ENCODE measurements around the gene PDE4D.
A peak's percentile ranks its signal among the peaks of the same experiment; 100 is the strongest.

Gene PDE4D

GRCh38 chr5:59783264-59783663 is 110.3 kb downstream of the PDE4D start:
- H3K36me3 ChIP-seq (ENCODE audit: control insufficient read depth in 1 of 2, insufficient read depth in 2 of 2, low read length in 2 of 2) = no peaks in the 10 kb centered on the region
- no peaks in the 10 kb centered on the region for H3K4me1 ChIP-seq (ENCODE audit: control insufficient read depth in 1 of 2, insufficient read depth in 2 of 2, low read length in 2 of 2)
- H3K27me3 ChIP-seq (ENCODE audit: low read depth, low read length) = no peaks in the 10 kb centered on the region
- H3K27ac ChIP-seq (ENCODE audit: low read length) = no peak overlapping the region
- H3K9me3 ChIP-seq (ENCODE audit: control insufficient read depth in 1 of 2, low read length in 2 of 2) = no peaks in the 10 kb centered on the region
- H3K4me3 ChIP-seq (ENCODE audit: low read depth in 1 of 2, low read length in 2 of 2) = no peak overlapping the region

- Histone ChIP-seq H3K36me3 (ENCODE audit: control insufficient read depth in 1 of 2, insufficient read depth in 2 of 2, low read length in 2 of 2) (no peaks in the 10 kb centered on the region), H3K4me1 (ENCODE audit: control insufficient read depth in 1 of 2, insufficient read depth in 2 of 2, low read length in 2 of 2) (no peaks in the 10 kb centered on the region), H3K27ac (ENCODE audit: low read length) (no peak overlapping the region), H3K4me3 (ENCODE audit: low read depth in 1 of 2, low read length in 2 of 2) (no peak overlapping the region), H3K9me3 (ENCODE audit: control insufficient read depth in 1 of 2, low read length in 2 of 2) (no peaks in the 10 kb centered on the region), H3K27me3 (ENCODE audit: low read depth, low read length) (no peaks in the 10 kb centered on the region)
These were observed 110.7 kb downstream of the PDE4D start for GRCh38 chr5:59782856-59783255.

- Histone ChIP-seq H3K27me3 (ENCODE audit: low read depth, low read length) (no peaks in the 10 kb centered on the region), H3K9me3 (ENCODE audit: control insufficient read depth in 1 of 2, low read length in 2 of 2) (no peaks in the 10 kb centered on the region), H3K36me3 (ENCODE audit: control insufficient read depth in 1 of 2, insufficient read depth in 2 of 2, low read length in 2 of 2) (no peaks in the 10 kb centered on the region), H3K4me3 (ENCODE audit: low read depth in 1 of 2, low read length in 2 of 2) (no peak overlapping the region), H3K27ac (ENCODE audit: low read length) (no peak overlapping the region), H3K4me1 (ENCODE audit: control insufficient read depth in 1 of 2, insufficient read depth in 2 of 2, low read length in 2 of 2) (no peaks in the 10 kb centered on the region)
These were observed 114.1 kb downstream of the PDE4D start for GRCh38 chr5:59779453-59779852.

- H3K27me3 ChIP-seq (ENCODE audit: low read depth, low read length) = no peaks in the 10 kb centered on the region
- no peak overlapping the region for H3K27ac ChIP-seq (ENCODE audit: low read length)
- no peaks in the 10 kb centered on the region for H3K36me3 ChIP-seq (ENCODE audit: control insufficient read depth in 1 of 2, insufficient read depth in 2 of 2, low read length in 2 of 2)
These were observed 116.5 kb downstream of the PDE4D start for GRCh38 chr5:59777028-59777427.

GRCh38 chr5:59773294-59773693 is 120.2 kb downstream of the PDE4D start:
- H3K9me3 ChIP-seq (ENCODE audit: control insufficient read depth in 1 of 2, low read length in 2 of 2) = no peaks in the 10 kb centered on the region
- H3K4me3 ChIP-seq (ENCODE audit: low read depth in 1 of 2, low read length in 2 of 2) = no peak overlapping the region
- no peaks in the 10 kb centered on the region for H3K27me3 ChIP-seq (ENCODE audit: low read depth, low read length)
- peaks cover 7 to 13% of the 10 kb centered on the region in 2 donors for H3K4me1 ChIP-seq (ENCODE audit: control insufficient read depth in 1 of 2, insufficient read depth in 2 of 2, low read length in 2 of 2)
- H3K27ac ChIP-seq (ENCODE audit: low read length) = no peak overlapping the region
- H3K36me3 ChIP-seq (ENCODE audit: control insufficient read depth in 1 of 2, insufficient read depth in 2 of 2, low read length in 2 of 2) = no peaks in the 10 kb centered on the region

More at GRCh38 chr5:59777028-59777427, 116.5 kb downstream of the PDE4D start:
- H3K4me3 ChIP-seq (ENCODE audit: low read depth in 1 of 2, low read length in 2 of 2) = no peak overlapping the region
- no peaks in the 10 kb centered on the region for H3K9me3 ChIP-seq (ENCODE audit: control insufficient read depth in 1 of 2, low read length in 2 of 2)
- peaks cover 0 to 4% of the 10 kb centered on the region in 2 donors for H3K4me1 ChIP-seq (ENCODE audit: control insufficient read depth in 1 of 2, insufficient read depth in 2 of 2, low read length in 2 of 2)

- no peak overlapping the region for H3K4me3 ChIP-seq (ENCODE audit: low read depth in 1 of 2, low read length in 2 of 2)
- H3K36me3 ChIP-seq (ENCODE audit: control insufficient read depth in 1 of 2, insufficient read depth in 2 of 2, low read length in 2 of 2) = no peaks in the 10 kb centered on the region
- H3K27ac ChIP-seq (ENCODE audit: low read length) = no peak overlapping the region
- peaks cover 10 to 13% of the 10 kb centered on the region in 2 donors for H3K4me1 ChIP-seq (ENCODE audit: control insufficient read depth in 1 of 2, insufficient read depth in 2 of 2, low read length in 2 of 2)
- H3K27me3 ChIP-seq (ENCODE audit: low read depth, low read length) = no peaks in the 10 kb centered on the region
- H3K9me3 ChIP-seq (ENCODE audit: control insufficient read depth in 1 of 2, low read length in 2 of 2) = no peaks in the 10 kb centered on the region
These were observed 120.8 kb downstream of the PDE4D start for GRCh38 chr5:59772757-59773156.

GRCh38 chr5:59772206-59772605 is 121.3 kb downstream of the PDE4D start:
- Histone ChIP-seq H3K9me3 (ENCODE audit: control insufficient read depth in 1 of 2, low read length in 2 of 2) (no peaks in the 10 kb centered on the region), H3K4me3 (ENCODE audit: low read depth in 1 of 2, low read length in 2 of 2) (no peak overlapping the region), H3K36me3 (ENCODE audit: control insufficient read depth in 1 of 2, insufficient read depth in 2 of 2, low read length in 2 of 2) (no peaks in the 10 kb centered on the region), H3K4me1 (ENCODE audit: control insufficient read depth in 1 of 2, insufficient read depth in 2 of 2, low read length in 2 of 2) (peaks cover 10 to 13% of the 10 kb centered on the region in 2 donors), H3K27me3 (ENCODE audit: low read depth, low read length) (no peaks in the 10 kb centered on the region), H3K27ac (ENCODE audit: low read length) (no peak overlapping the region)

GRCh38 chr5:59770953-59771352 is 122.6 kb downstream of the PDE4D start:
- H3K27ac ChIP-seq (ENCODE audit: low read length) = no peak overlapping the region
- no peak overlapping the region for H3K4me3 ChIP-seq (ENCODE audit: low read depth in 1 of 2, low read length in 2 of 2)
- no peaks in the 10 kb centered on the region for H3K9me3 ChIP-seq (ENCODE audit: control insufficient read depth in 1 of 2, low read length in 2 of 2)
- no peaks in the 10 kb centered on the region for H3K36me3 ChIP-seq (ENCODE audit: control insufficient read depth in 1 of 2, insufficient read depth in 2 of 2, low read length in 2 of 2)
- no peaks in the 10 kb centered on the region for H3K27me3 ChIP-seq (ENCODE audit: low read depth, low read length)
- peaks cover 10 to 13% of the 10 kb centered on the region in 2 donors for H3K4me1 ChIP-seq (ENCODE audit: control insufficient read depth in 1 of 2, insufficient read depth in 2 of 2, low read length in 2 of 2)

- Histone ChIP-seq H3K9me3 (ENCODE audit: control insufficient read depth in 1 of 2, low read length in 2 of 2) (no peaks in the 10 kb centered on the region), H3K4me3 (ENCODE audit: low read depth in 1 of 2, low read length in 2 of 2) (no peak overlapping the region), H3K4me1 (ENCODE audit: control insufficient read depth in 1 of 2, insufficient read depth in 2 of 2, low read length in 2 of 2) (peaks cover 10 to 13% of the 10 kb centered on the region in 2 donors), H3K27me3 (ENCODE audit: low read depth, low read length) (no peaks in the 10 kb centered on the region), H3K36me3 (ENCODE audit: control insufficient read depth in 1 of 2, insufficient read depth in 2 of 2, low read length in 2 of 2) (no peaks in the 10 kb centered on the region), H3K27ac (ENCODE audit: low read length) (no peak overlapping the region)
These were observed 123.7 kb downstream of the PDE4D start for GRCh38 chr5:59769832-59770231.

- Histone ChIP-seq H3K4me1 (ENCODE audit: control insufficient read depth in 1 of 2, insufficient read depth in 2 of 2, low read length in 2 of 2) (peaks cover 10 to 13% of the 10 kb centered on the region in 2 donors), H3K4me3 (ENCODE audit: low read depth in 1 of 2, low read length in 2 of 2) (peak overlapping the region; percentile 80 to 96), H3K27ac (ENCODE audit: low read length) (peak overlapping the region; percentile 83)
These were observed 124.5 kb downstream of the PDE4D start for GRCh38 chr5:59769041-59769360.

GRCh38 chr5:59768152-59769040 is 125.1 kb downstream of the PDE4D start:
- H3K36me3 ChIP-seq (ENCODE audit: control insufficient read depth in 1 of 2, insufficient read depth in 2 of 2, low read length in 2 of 2) = no peaks in the 10 kb centered on the region
- H3K9me3 ChIP-seq (ENCODE audit: control insufficient read depth in 1 of 2, low read length in 2 of 2) = no peaks in the 10 kb centered on the region
- peak overlapping the region; percentile 80 to 96 for H3K4me3 ChIP-seq (ENCODE audit: low read depth in 1 of 2, low read length in 2 of 2)
- H3K27ac ChIP-seq (ENCODE audit: low read length) = peak overlapping the region; percentile 83
- H3K4me1 ChIP-seq (ENCODE audit: control insufficient read depth in 1 of 2, insufficient read depth in 2 of 2, low read length in 2 of 2) = peaks cover 10 to 13% of the 10 kb centered on the region in 2 donors
- H3K27me3 ChIP-seq (ENCODE audit: low read depth, low read length) = no peaks in the 10 kb centered on the region

More at GRCh38 chr5:59769041-59769360, 124.5 kb downstream of the PDE4D start:
- Histone ChIP-seq H3K9me3 (ENCODE audit: control insufficient read depth in 1 of 2, low read length in 2 of 2) (no peaks in the 10 kb centered on the region), H3K27me3 (ENCODE audit: low read depth, low read length) (no peaks in the 10 kb centered on the region), H3K36me3 (ENCODE audit: control insufficient read depth in 1 of 2, insufficient read depth in 2 of 2, low read length in 2 of 2) (no peaks in the 10 kb centered on the region)
